GM12864 (cell line): Measurements from ENCODE around the gene GPC4.

ENCODE experiments used
- DNase-seq: peaks from one replicate; pipeline ENCODE4 v3.0.0-alpha.2; 2011; ENCODE audit warnings: low read depth
- H3K4me3 ChIP-seq: 2 replicates; pipeline ENCODE4 v1.5.1; 2011; ENCODE audit warnings: mild to moderate bottlenecking, low read depth, low read length, control low read depth
- CTCF ChIP-seq: IDR thresholded peaks from 2 replicates; pipeline ENCODE4 v1.5.1; 2011; ENCODE audit warnings: low read depth, mild to moderate bottlenecking, moderate library complexity, low read length, control low read depth, inconsistent platforms; ENCODE audit errors: missing control alignments

The GPC4 gene

GRCh38 chrX:133353233-133353632, 62.1 kb downstream of the GPC4 start:
- DNase-seq, result no peak
- no peak overlapping the region for H3K4me3 ChIP-seq
- TF ChIP-seq CTCF, result no peak

GRCh38 chrX:133350751-133351150, 64.5 kb downstream of the GPC4 start:
- no peak for DNase-seq
- no peak for TF ChIP-seq CTCF
- no peak overlapping the region for H3K4me3 ChIP-seq

- DNase-seq, result no peak
- H3K4me3 ChIP-seq, result no peak overlapping the region
- TF ChIP-seq CTCF, result no peak
Measured at GRCh38 chrX:133346026-133346425, 69.3 kb downstream of the GPC4 start.

- no peak overlapping the region for H3K4me3 ChIP-seq
- DNase-seq, result no peak
- TF ChIP-seq CTCF, result no peak
Measured at GRCh38 chrX:133339566-133339965, 75.7 kb downstream of the GPC4 start.

GRCh38 chrX:133337250-133337649, 78.0 kb downstream of the GPC4 start:
- no peak for DNase-seq
- no peak overlapping the region for H3K4me3 ChIP-seq
- no peak for TF ChIP-seq CTCF

GRCh38 chrX:133335027-133335426, 80.3 kb downstream of the GPC4 start:
- no peak overlapping the region for H3K4me3 ChIP-seq
- peak; percentile 29 for TF ChIP-seq CTCF
- no peak for DNase-seq

- no peak overlapping the region for H3K4me3 ChIP-seq
- no peak for DNase-seq
Measured at GRCh38 chrX:133333154-133333750, 82.0 kb downstream of the GPC4 start.

More at GRCh38 chrX:133333154-133333750, 82.0 kb downstream of the GPC4 start:
- no peak for TF ChIP-seq CTCF
